Astrocyte of the spinal cord (primary cell): ENCODE data around the gene TRIP10.
"Not testable (repeated sequence)": the region's sequence is repeated elsewhere in the genome, so short reads cannot be mapped to it uniquely, and the experiment has no call there.

Experiments used
- DNase-seq: peaks from one replicate; pipeline ENCODE4 v3.0.0; 2011; ENCODE audit warnings: low read depth, low spot score
- H3K4me3 ChIP-seq: 2 replicates; pipeline ENCODE4 v1.5.1; 2011; ENCODE audit warnings: low read depth, mild to moderate bottlenecking, low read length, moderate library complexity
- in situ Hi-C: cut with HindIII; loops from 2 replicates; pipeline ENCODE4 v1.10.0; 2017; ENCODE audit warnings: low sequenced_read_pairs
- TF ChIP-seq, protein P1 (sequence below): IDR thresholded peaks from 2 replicates; pipeline ENCODE4 v1.5.1; 2012; ENCODE audit warnings: low read depth, mild to moderate bottlenecking, low read length, inconsistent platforms

The TRIP10 gene

DNA sequence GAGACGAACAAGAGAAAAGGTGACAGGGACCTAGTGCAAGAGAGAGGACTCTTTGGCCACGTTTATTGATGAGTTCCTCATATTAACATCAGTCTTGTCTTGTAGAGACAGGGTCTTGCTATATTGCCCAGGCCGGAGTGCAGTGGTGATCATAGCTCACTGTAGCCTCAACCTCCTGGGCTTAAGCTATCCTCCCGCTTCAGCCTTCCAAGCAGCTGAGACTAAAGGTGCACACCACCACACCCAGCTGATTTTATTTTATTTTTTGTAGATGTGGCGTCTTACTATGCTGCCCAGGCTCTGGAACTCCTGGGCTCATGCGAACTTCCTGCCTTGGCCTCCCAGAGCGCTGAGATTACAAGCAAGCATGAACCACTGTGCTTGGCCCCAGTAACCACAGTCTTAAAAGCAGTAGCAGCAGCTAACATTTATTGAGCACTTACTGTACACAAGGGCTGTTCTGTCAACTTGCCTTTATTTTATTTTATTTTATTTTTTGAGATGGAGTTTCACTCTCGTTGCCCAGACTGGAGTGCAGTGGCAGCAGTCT lies 28.8 kb downstream of the TRIP10 start:
- DNase-seq, result no peak
- TF ChIP-seq, protein P1, sequence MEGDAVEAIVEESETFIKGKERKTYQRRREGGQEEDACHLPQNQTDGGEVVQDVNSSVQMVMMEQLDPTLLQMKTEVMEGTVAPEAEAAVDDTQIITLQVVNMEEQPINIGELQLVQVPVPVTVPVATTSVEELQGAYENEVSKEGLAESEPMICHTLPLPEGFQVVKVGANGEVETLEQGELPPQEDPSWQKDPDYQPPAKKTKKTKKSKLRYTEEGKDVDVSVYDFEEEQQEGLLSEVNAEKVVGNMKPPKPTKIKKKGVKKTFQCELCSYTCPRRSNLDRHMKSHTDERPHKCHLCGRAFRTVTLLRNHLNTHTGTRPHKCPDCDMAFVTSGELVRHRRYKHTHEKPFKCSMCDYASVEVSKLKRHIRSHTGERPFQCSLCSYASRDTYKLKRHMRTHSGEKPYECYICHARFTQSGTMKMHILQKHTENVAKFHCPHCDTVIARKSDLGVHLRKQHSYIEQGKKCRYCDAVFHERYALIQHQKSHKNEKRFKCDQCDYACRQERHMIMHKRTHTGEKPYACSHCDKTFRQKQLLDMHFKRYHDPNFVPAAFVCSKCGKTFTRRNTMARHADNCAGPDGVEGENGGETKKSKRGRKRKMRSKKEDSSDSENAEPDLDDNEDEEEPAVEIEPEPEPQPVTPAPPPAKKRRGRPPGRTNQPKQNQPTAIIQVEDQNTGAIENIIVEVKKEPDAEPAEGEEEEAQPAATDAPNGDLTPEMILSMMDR, result no peak
- no peak overlapping the region for H3K4me3 ChIP-seq
- in situ Hi-C loops, result no loop called here

DNA sequence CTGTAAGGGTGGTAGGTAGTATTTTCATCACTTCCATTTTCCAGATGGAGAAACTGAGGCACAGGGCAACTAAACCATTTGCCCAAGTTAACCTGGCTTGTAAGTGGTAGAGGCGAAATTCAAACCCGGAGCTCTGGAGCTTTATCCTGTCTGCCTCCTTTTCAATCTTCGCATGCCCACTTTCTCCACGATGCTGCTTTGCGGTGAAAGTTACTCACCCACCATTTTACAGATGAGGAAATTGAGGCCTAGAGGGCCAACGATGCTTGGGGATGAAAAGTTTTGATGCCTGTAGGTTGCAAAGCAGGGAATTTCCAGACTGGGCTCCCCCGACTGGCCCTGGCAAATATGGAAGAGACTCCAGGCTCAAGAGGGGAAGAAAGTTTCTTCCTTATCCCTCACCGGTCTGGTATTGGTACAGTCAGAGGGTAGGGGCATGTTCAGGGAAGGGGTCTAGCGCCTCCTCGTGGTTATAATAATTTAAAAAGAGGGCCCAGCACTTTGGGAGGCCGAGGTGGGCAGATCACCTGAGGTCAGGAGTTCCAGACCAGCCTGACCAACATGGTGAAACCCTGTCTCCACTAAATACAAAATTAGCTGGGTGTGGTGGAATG lies 29.6 kb downstream of the TRIP10 start:
- TF ChIP-seq, protein P1, result no peak

GRCh38 chr19:6771648-6772027 lies 32.2 kb downstream of the TRIP10 start:
- H3K4me3 ChIP-seq, in situ Hi-C loops, DNase-seq: not testable (repeated sequence)

More for the DNA sequence above, 29.6 kb downstream of the TRIP10 start:
- DNase-seq, result no peak
- H3K4me3 ChIP-seq, result no peak overlapping the region
- in situ Hi-C loops, result no loop called here

GRCh38 chr19:6772028-6772865 lies 32.8 kb downstream of the TRIP10 start, which contains the start of gene VAV1:
Gene VAV1 (plus strand): TSS chr19:6772708. CDS start chr19:6772808, 100 bp downstream.
- TF ChIP-seq, protein P1, result no peak
- in situ Hi-C loops, result no loop called here
- no peak for DNase-seq
- no peak within 1 kb of the TSS for H3K4me3 ChIP-seq

GRCh38 chr19:6772866-6773322 lies 33.4 kb downstream of the TRIP10 start:
- DNase-seq, result no peak
- in situ Hi-C loops, result no loop called here
- TF ChIP-seq, protein P1, result no peak
- no peak overlapping the region for H3K4me3 ChIP-seq

GRCh38 chr19:6773323-6773931 lies 33.9 kb downstream of the TRIP10 start:
- H3K4me3 ChIP-seq, result no peak overlapping the region
- in situ Hi-C loops, result no loop called here
- DNase-seq, result no peak
- TF ChIP-seq, protein P1, result no peak
